H1 (cell line): Measurements from ENCODE around the gene EIF4E3. TPM values are rescaled to one million over a fixed set of nuclear protein-coding genes. Genes with fewer than 3 reads are reported as not detected.

Source experiments
- CTCF ChIA-PET: fragments of 300-600 bp; sonication (Branson Sonifier 250); formaldehyde crosslinking; loops from one replicate; lab custom pipeline; 2021; ENCODE audit not compliant: partially characterized antibody; lab: Charles Lee
- POLR2A ChIA-PET: fragments of 300-600 bp; sonication (Branson Sonifier 250); formaldehyde crosslinking; loops from one replicate; lab custom pipeline; 2021; ENCODE audit warnings: inconsistent platforms; ENCODE audit not compliant: partially characterized antibody; lab: Charles Lee
- DNase-seq, 2 experiments: peaks; one replicate each; pipeline versions ENCODE4 v3.0.0 to v3.0.0-alpha.2; 2010 to 2022; ENCODE audit warnings: low spot score in 2 of 2, low read depth in 1 of 2, mixed read lengths in 1 of 2
- FAIRE-seq: peaks from 2 replicates; lab custom pipeline; 2011; peaks lifted over from hg19 to GRCh38; lab: Jason Lieb, UNC
- H2AFZ ChIP-seq: 2 replicates; pipeline ENCODE4 v1.8.1; 2012; ENCODE audit warnings: low read length, inconsistent platforms
- H2AK5ac ChIP-seq: 2 replicates; pipeline ENCODE4 v1.6.1; 2013; ENCODE audit warnings: low read depth, low read length
- H2BK120ac ChIP-seq: replicated peaks from 2 replicates; pipeline ENCODE3; 2013; ENCODE audit warnings: low read depth, low read length, inconsistent platforms
- H2BK12ac ChIP-seq: 2 replicates; pipeline ENCODE4 v1.6.1; 2013; ENCODE audit warnings: low read depth, low read length
- H2BK15ac ChIP-seq: 2 replicates; pipeline ENCODE4 v1.6.1; 2013; ENCODE audit warnings: low read length
- H2BK20ac ChIP-seq: 2 replicates; pipeline ENCODE4 v1.6.1; 2013; ENCODE audit warnings: low read length
- H2BK5ac ChIP-seq: 2 replicates; pipeline ENCODE4 v1.6.1; 2013; ENCODE audit warnings: low read depth, low read length
- H3K14ac ChIP-seq: 2 replicates; pipeline ENCODE4 v1.6.1; 2013; ENCODE audit warnings: inconsistent platforms; ENCODE audit not compliant: insufficient read length
- H3K18ac ChIP-seq: 2 replicates; pipeline ENCODE4 v1.6.1; 2013; ENCODE audit warnings: low read length; ENCODE audit errors: extremely low read depth
- H3K23ac ChIP-seq: 2 replicates; pipeline ENCODE4 v1.6.1; 2013; ENCODE audit warnings: inconsistent platforms; ENCODE audit not compliant: insufficient read length
- H3K23me2 ChIP-seq: 2 replicates; pipeline ENCODE4 v1.6.1; 2013; ENCODE audit warnings: low read depth, low read length
- H3K27ac ChIP-seq: 2 replicates; pipeline ENCODE4 v1.6.1; 2011; ENCODE audit warnings: low read depth, low read length, inconsistent platforms
- H3K27me3 ChIP-seq, 4 experiments: replicated peaks in 1 of 4; 1 replicate in 1 of 4; 2 replicates in 3 of 4; pipeline versions ENCODE4 v1.6.1 to v1.8.1; 2011 to 2013; ENCODE audit warnings: low read length in 3 of 4, mild to moderate bottlenecking in 3 of 4, inconsistent platforms in 2 of 4, mixed read lengths in 2 of 4, moderate library complexity in 1 of 4; ENCODE audit not compliant: control insufficient read depth in 3 of 4, insufficient read depth in 3 of 4; ENCODE audit errors: extremely low read depth in 1 of 4
- H3K36me3 ChIP-seq, 4 experiments: 2 replicates each; pipeline versions ENCODE4 v1.6.1 to v1.8.1; 2011 to 2013; ENCODE audit warnings: mild to moderate bottlenecking in 4 of 4, low read length in 3 of 4, moderate library complexity in 2 of 4, control low read depth in 1 of 4, inconsistent platforms in 1 of 4; ENCODE audit not compliant: insufficient read depth in 4 of 4, control insufficient read depth in 2 of 4
- H3K4ac ChIP-seq: replicated peaks from 2 replicates; pipeline ENCODE3; 2013; ENCODE audit warnings: low read length, low read depth, mixed read lengths, inconsistent platforms; ENCODE audit not compliant: insufficient read length
- H3K4me1 ChIP-seq, 4 experiments: replicated peaks in 1 of 4; 1 replicate in 1 of 4; 2 replicates in 3 of 4; pipeline versions ENCODE4 v1.6.1 to v1.8.1; 2011 to 2013; ENCODE audit warnings: low read length in 3 of 4, inconsistent platforms in 2 of 4, mixed read lengths in 1 of 4; ENCODE audit not compliant: insufficient read depth in 4 of 4, control insufficient read depth in 3 of 4
- H3K4me2 ChIP-seq, 2 experiments: 2 replicates each; pipeline versions ENCODE4 v1.6.1 to v1.8.1; 2011 to 2013; ENCODE audit warnings: low read depth in 2 of 2, low read length in 2 of 2, control low read depth in 1 of 2, inconsistent platforms in 1 of 2, mild to moderate bottlenecking in 1 of 2; ENCODE audit not compliant: insufficient read depth in 1 of 2
- H3K4me3 ChIP-seq, 4 experiments: fragments of 200-600, 300-600 bp in 1 of 4; sonication (generic), shearing (Covaris generic), sonication (Bioruptor Twin) in 1 of 4; 2 replicates each; pipeline versions ENCODE4 v1.5.1 to v1.8.1; 2011 to 2016; ENCODE audit warnings: low read length in 4 of 4, low read depth in 3 of 4, control low read depth in 2 of 4, inconsistent platforms in 2 of 4, mild to moderate bottlenecking in 2 of 4, mixed read lengths in 1 of 4, moderate library complexity in 1 of 4; ENCODE audit not compliant: insufficient read depth in 2 of 4; ENCODE audit errors: extremely low read depth in 1 of 4
- H3K56ac ChIP-seq: replicated peaks from 2 replicates; pipeline ENCODE3; 2013; ENCODE audit warnings: low read depth, mild to moderate bottlenecking, mixed read lengths, low read length, inconsistent platforms; ENCODE audit not compliant: insufficient read length
- H3K79me1 ChIP-seq: 2 replicates; pipeline ENCODE4 v1.6.1; 2013; ENCODE audit warnings: low read depth, low read length, control low read depth
- H3K79me2 ChIP-seq, 2 experiments: 2 replicates each; pipeline versions ENCODE4 v1.6.1 to v1.8.1; 2012 to 2013; ENCODE audit warnings: low read length in 2 of 2, mild to moderate bottlenecking in 2 of 2, inconsistent platforms in 1 of 2; ENCODE audit not compliant: insufficient read depth in 2 of 2, control insufficient read depth in 1 of 2
- H3K9ac ChIP-seq, 4 experiments: replicated peaks in 1 of 4; 1 replicate in 1 of 4; 2 replicates in 3 of 4; pipeline versions ENCODE4 v1.6.1 to v1.8.1; 2011 to 2013; ENCODE audit warnings: low read depth in 3 of 4, low read length in 3 of 4, control low read depth in 2 of 4, mild to moderate bottlenecking in 2 of 4, moderate library complexity in 2 of 4, inconsistent platforms in 1 of 4; ENCODE audit errors: extremely low read depth in 1 of 4
- H3K9me3 ChIP-seq, 2 experiments: 2 replicates each; pipeline versions ENCODE4 v1.6.1 to v1.8.1; 2012 to 2013; ENCODE audit warnings: mild to moderate bottlenecking in 2 of 2, moderate library complexity in 2 of 2, control low read depth in 1 of 2, inconsistent platforms in 1 of 2, low read depth in 1 of 2, low read length in 1 of 2, mixed read lengths in 1 of 2; ENCODE audit not compliant: insufficient read depth in 2 of 2
- H4K20me1 ChIP-seq, 2 experiments: replicated peaks in 1 of 2; 2 replicates each; pipeline versions ENCODE3 to v1.8.1; 2011 to 2013; ENCODE audit warnings: inconsistent platforms in 2 of 2, low read length in 2 of 2, mild to moderate bottlenecking in 1 of 2; ENCODE audit not compliant: insufficient read depth in 2 of 2, control insufficient read depth in 1 of 2
- H4K5ac ChIP-seq: 2 replicates; pipeline ENCODE4 v1.6.1; 2013; ENCODE audit warnings: low read length, low read depth, mixed read lengths, inconsistent platforms; ENCODE audit not compliant: insufficient read length
- H4K8ac ChIP-seq: 2 replicates; pipeline ENCODE4 v1.8.0; 2013; ENCODE audit warnings: mild to moderate bottlenecking, moderate library complexity, low read length, inconsistent platforms; ENCODE audit not compliant: insufficient read depth; ENCODE audit errors: extremely low read depth
- H4K91ac ChIP-seq: replicated peaks from 2 replicates; pipeline ENCODE3; 2013; ENCODE audit warnings: low read length, mixed read lengths, inconsistent platforms; ENCODE audit not compliant: insufficient read length
- BACH1 ChIP-seq: IDR thresholded peaks from 2 replicates; pipeline ENCODE4 v1.6.1; 2012; ENCODE audit warnings: low read length, improper control_type of control experiment
- CBX8 ChIP-seq: fragments of 300-800, 300-1000 bp; sonication (generic); IDR thresholded peaks from 2 replicates; pipeline ENCODE4 v1.7.1; 2016; ENCODE audit warnings: low read depth, low read length, borderline replicate concordance
- CTBP2 ChIP-seq: IDR thresholded peaks from 2 replicates; pipeline ENCODE4 v1.7.0; 2011; ENCODE audit warnings: borderline replicate concordance, mild to moderate bottlenecking, moderate library complexity, mixed read lengths, low read length; ENCODE audit not compliant: insufficient read depth, insufficient read length
- NRF1 ChIP-seq: IDR thresholded peaks from 2 replicates; pipeline ENCODE4 v1.6.1; 2011; ENCODE audit warnings: mild to moderate bottlenecking, low read depth, low read length, improper control_type of control experiment
- POLR2A ChIP-seq, 2 experiments: IDR thresholded peaks; 1 replicate in 1 of 2; 2 replicates in 1 of 2; pipeline ENCODE4 v1.6.1; 2011; ENCODE audit warnings: low read depth in 2 of 2, low read length in 2 of 2, mild to moderate bottlenecking in 2 of 2; ENCODE audit errors: control extremely low read depth in 1 of 2
- POLR2AphosphoS5 ChIP-seq: IDR thresholded peaks from 2 replicates; pipeline ENCODE4 v1.6.1; 2011; ENCODE audit warnings: low read depth, low read length
- RBBP5 ChIP-seq: IDR thresholded peaks from 2 replicates; pipeline ENCODE4 v1.7.1; 2012; ENCODE audit warnings: low read depth, mild to moderate bottlenecking, inconsistent platforms, low read length, moderate library complexity, borderline replicate concordance
- RNF2 ChIP-seq: fragments of 200-900, 300-1000 bp; sonication (generic); IDR thresholded peaks from 2 replicates; pipeline ENCODE4 v1.7.1; 2016; ENCODE audit warnings: borderline replicate concordance, low read depth, mild to moderate bottlenecking, antibody characterized with exemption, low read length; ENCODE audit not compliant: poor library complexity, severe bottlenecking; ENCODE audit errors: missing control alignments
- USF2 ChIP-seq: IDR thresholded peaks from 2 replicates; pipeline ENCODE4 v1.6.1; 2011; ENCODE audit warnings: low read length, improper control_type of control experiment
- ZNF274 ChIP-seq: IDR thresholded peaks from 2 replicates; pipeline ENCODE4 v1.7.0; 2012; ENCODE audit warnings: low read length, borderline replicate concordance; ENCODE audit errors: extremely low read depth
- WGBS, 2 experiments: shearing (Covaris generic) in 1 of 2; methylation state at CpG; one replicate each; pipeline versions ENCODE4 v1.1.6 to v1.1.7; 2013 to 2015; ENCODE audit warnings: low lambda C conversion rate in 2 of 2, mixed read lengths in 2 of 2, inconsistent platforms in 1 of 2, low coverage in 1 of 2, missing lambda C conversion rate in 1 of 2; ENCODE audit not compliant: insufficient replicate concordance in 2 of 2, insufficient coverage in 1 of 2, insufficient read length in 1 of 2; ENCODE audit errors: extremely low coverage in 1 of 2, missing lambda C conversion rate in 1 of 2; 5-methylcytosine and 5-hydroxymethylcytosine counted together
- polyA plus RNA-seq, 7 experiments: library from polyadenylated mRNA; depleted of rRNA in 3 of 7; stranded (reverse) in 5 of 7; unstranded in 2 of 7; fragments of >200 nt in 5 of 7; fragments of 200-250 nt in 2 of 7; gene quantifications; 1 replicate in 5 of 7; 2 replicates in 1 of 7; 4 replicates in 1 of 7; pipeline versions ENCODE4 v1.2.1 to v1.2.3, GENCODE V29; 2011 to 2013; ENCODE audit warnings: missing spikeins in 2 of 7, mixed read lengths in 2 of 7
- total RNA-seq: library from RNA; stranded (reverse); fragmentation: NEBNext Ultra II Directional; extraction: Animal tissue kit (Norgen Biotek cat#: 25700); gene quantifications from 2 replicates; pipeline ENCODE4 v1.2.1, GENCODE V29; 2021

The EIF4E3 gene
- total and polyA plus RNA-seq, 2 of the 8 experiments (the other 6 are each of a cell fraction or from before 2014, with no cell fraction given): 5.2 to 17.0 TPM

- no peak overlapping the region for H4K8ac ChIP-seq
- H3K18ac ChIP-seq: no peak overlapping the region
- CTCF ChIA-PET: interaction anchor here (0.6 to 2.0 kb wide), 4 partner anchors 10 to 746 kb away, joined by 3 to 9 read pairs (median 4); no protein-coding TSS in a partner anchor
- no peak overlapping the region for H2BK15ac ChIP-seq
- no peak overlapping the region for H2BK5ac ChIP-seq
- H3K23me2 ChIP-seq: no peaks in the 10 kb centered on the region
- no peak overlapping the region for H3K27ac ChIP-seq
- H2AK5ac ChIP-seq: no peak overlapping the region
- no peaks in the 10 kb centered on the region for H3K79me1 ChIP-seq
- H3K79me2 ChIP-seq: no peaks in the 10 kb centered on the region
- 93% methylated on average over 4 of the region's 4 CpGs; no CpG with 5 or more reads in 1 of the 2 experiments for WGBS, 2 experiments
- no peak overlapping the region for H2BK120ac ChIP-seq
- H3K56ac ChIP-seq: no peak overlapping the region
- no peak overlapping the region for H3K4ac ChIP-seq
- H3K36me3 ChIP-seq: no peaks in the 10 kb centered on the region
- H3K4me2 ChIP-seq: no peak overlapping the region
- TF ChIP-seq USF2 (no peak), ZNF274 (no peak), CBX8 (no peak), RNF2 (no peak), BACH1 (no peak), NRF1 (no peak), POLR2AphosphoS5 (no peak), RBBP5 (no peak), POLR2A (IDR thresholded peaks at IDR 0.05; ENCODE audit: control extremely low read depth in 1 of 2, low read depth in 2 of 2, low read length in 2 of 2) (no peak), CTBP2 (no peak)
- H3K9ac ChIP-seq: no peak overlapping the region
- no peak overlapping the region for H2BK12ac ChIP-seq
- H3K4me3 ChIP-seq: no peak overlapping the region
- H3K4me1 ChIP-seq: no peaks in the 10 kb centered on the region
- no peak overlapping the region for H3K23ac ChIP-seq
- no peak overlapping the region for H3K14ac ChIP-seq
- no peaks in the 10 kb centered on the region for H3K9me3 ChIP-seq
- H4K5ac ChIP-seq: no peak overlapping the region
- no peak overlapping the region for H4K91ac ChIP-seq
- POLR2A ChIA-PET: no interaction called here
- H2BK20ac ChIP-seq: no peak overlapping the region
- no peaks in the 10 kb centered on the region for H4K20me1 ChIP-seq
- no peaks in the 10 kb centered on the region; a peak in 1 of 7 replicates for H3K27me3 ChIP-seq
- DNase-seq (no peak), FAIRE-seq (no peak)
- no peak overlapping the region for H2AFZ ChIP-seq
These were observed 83.5 kb downstream of the EIF4E3 start for GRCh38 chr3:71641674-71642073.
